Thyroid gland (tissue), 4 donors: ENCODE data around the gene DAPL1.

Source experiments
- CTCF ChIP-seq, 6 experiments: fragments of 200-600 bp in 3 of 6; fragments of 450-650 bp in 3 of 6; sonication (generic) in 3 of 6; IDR thresholded peaks; one replicate each; pipeline ENCODE4 v1.5.1; 2016 to 2019; ENCODE audit warnings: antibody characterized with exemption in 6 of 6, mild to moderate bottlenecking in 2 of 6, inconsistent platforms in 1 of 6, moderate library complexity in 1 of 6
- POLR2A ChIP-seq, 2 donors: fragments of 450-650 bp; IDR thresholded peaks; one replicate each; pipeline ENCODE4 v1.6.1; 2017; ENCODE audit warnings: antibody characterized with exemption in 2 of 2, mild to moderate bottlenecking in 2 of 2, moderate library complexity in 1 of 2

DNA sequence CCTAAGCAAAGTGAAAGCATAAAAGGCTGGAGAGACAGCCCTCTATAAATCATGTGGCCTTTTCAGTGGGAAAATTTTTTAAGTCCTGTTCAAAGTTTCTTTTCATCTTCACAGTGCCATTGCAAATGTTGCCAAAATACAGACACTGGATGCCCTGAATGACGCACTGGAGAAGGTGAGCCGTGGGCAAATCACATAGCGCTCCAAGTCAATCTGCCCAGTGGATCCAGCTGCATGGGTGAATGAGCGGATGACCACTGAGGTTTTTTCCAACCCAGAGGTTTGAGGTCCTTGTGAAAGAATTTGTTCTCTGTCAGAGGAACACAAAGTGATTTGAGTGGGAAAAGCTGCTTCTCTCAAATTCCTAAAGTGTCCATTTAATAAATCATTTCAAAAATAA, 11.8 kb downstream of the DAPL1 start:
- TF ChIP-seq POLR2A (IDR thresholded peaks at IDR 0.05) (peak in 1 of 2 donors; percentile 13), CTCF (IDR thresholded peaks at IDR 0.05) (no peak)
